Stomach (tissue), 9 donors: ENCODE results near the gene CTSH. TPM values are rescaled to one million over a fixed set of nuclear protein-coding genes. Genes with fewer than 3 reads are reported as not detected.
A peak's percentile ranks its signal among the peaks of the same experiment; 100 is the strongest.

Experiments used
- DNase-seq, 2 donors: peaks; one replicate each; pipeline versions ENCODE4 v3.0.0 to v3.0.0-alpha.2; 2013 to 2019
- H3K27ac ChIP-seq, 5 donors: fragments of 200-600 bp in 4 of 5; sonication (generic) in 4 of 5; one replicate each; pipeline ENCODE4 v1.5.1; 2013 to 2019; ENCODE audit warnings: mild to moderate bottlenecking in 1 of 5, moderate library complexity in 1 of 5
- H3K27me3 ChIP-seq, 3 donors: fragments of 200-600 bp; sonication (generic); one replicate each; pipeline ENCODE4 v1.5.1; 2017 to 2019; ENCODE audit warnings: mixed run types in 1 of 3
- H3K36me3 ChIP-seq, 4 donors: fragments of 200-600 bp; sonication (generic); 1 replicate in 3 of 4; 2 replicates in 1 of 4; pipeline ENCODE4 v1.5.1; 2016 to 2019
- H3K4me1 ChIP-seq, 4 donors: fragments of 200-600 bp; sonication (generic); one replicate each; pipeline ENCODE4 v1.5.1; 2016 to 2019
- H3K4me3 ChIP-seq, 4 donors: fragments of 200-600 bp; sonication (generic) in 3 of 4; one replicate each; pipeline ENCODE4 v1.5.1; 2016 to 2019; ENCODE audit warnings: mild to moderate bottlenecking in 1 of 4
- H3K9me3 ChIP-seq, 4 donors: fragments of 200-600 bp; sonication (generic); one replicate each; pipeline ENCODE4 v1.5.1; 2016 to 2019
- EP300 ChIP-seq: sonication (generic); formaldehyde crosslinking; IDR thresholded peaks from one replicate; pipeline ENCODE4 v1.6.1; 2017; ENCODE audit warnings: antibody characterized with exemption
- POLR2A ChIP-seq, 4 donors: fragments of 450-650 bp; IDR thresholded peaks; one replicate each; pipeline ENCODE4 v1.6.1; 2016; ENCODE audit warnings: antibody characterized with exemption in 4 of 4, control low read depth in 2 of 4, mild to moderate bottlenecking in 1 of 4, moderate library complexity in 1 of 4
- POLR2AphosphoS5 ChIP-seq, 3 donors: sonication (generic); formaldehyde crosslinking; IDR thresholded peaks; one replicate each; pipeline ENCODE4 v1.6.1; 2016; ENCODE audit warnings: antibody characterized with exemption in 3 of 3
- WGBS, 5 donors: extraction: QIAGEN DNeasy Blood & Tissue Kit in 3 of 5; methylation state at CpG; one replicate each; pipeline versions ENCODE4 v1.1.5 to v1.1.7; 2013 to 2018; 5-methylcytosine and 5-hydroxymethylcytosine counted together
- intact Hi-C: fragments of 100-400 bp; cut with DNase I; formaldehyde crosslinking; loops from one replicate; pipeline ENCODE4 v1.15.1; 2023; ENCODE audit warnings: low total_unique reads
- polyA plus RNA-seq, 3 donors: library from polyadenylated mRNA; stranded (reverse); fragments of 200-250 nt; gene quantifications; one replicate each; pipeline ENCODE4 v1.2.3, GENCODE V29; 2013
- total RNA-seq, 5 donors: library from RNA; depleted of rRNA; stranded (reverse); fragments of >200 nt; gene quantifications; one replicate each; pipeline versions ENCODE4 v1.1.0 to v1.2.3, GENCODE V29; 2014 to 2016
- TF ChIP-seq, protein P1 (sequence below), 7 experiments: fragments of 450-650 bp in 4 of 7; fragments of 200-600 bp in 3 of 7; sonication (generic) in 3 of 7; IDR thresholded peaks; one replicate each; pipeline ENCODE4 v1.5.1; 2016 to 2019; ENCODE audit warnings: antibody characterized with exemption in 7 of 7, control low read depth in 2 of 7, mild to moderate bottlenecking in 1 of 7
- donor health status: healthy with polysubstance abuse.
- donor health status: Bipolar disorder and iron deficiency.
- donor health status: healthy.

Gene CTSH
- total and polyA plus RNA-seq, 8 donors = 79.3 to 386 (median 187) TPM

DNA sequence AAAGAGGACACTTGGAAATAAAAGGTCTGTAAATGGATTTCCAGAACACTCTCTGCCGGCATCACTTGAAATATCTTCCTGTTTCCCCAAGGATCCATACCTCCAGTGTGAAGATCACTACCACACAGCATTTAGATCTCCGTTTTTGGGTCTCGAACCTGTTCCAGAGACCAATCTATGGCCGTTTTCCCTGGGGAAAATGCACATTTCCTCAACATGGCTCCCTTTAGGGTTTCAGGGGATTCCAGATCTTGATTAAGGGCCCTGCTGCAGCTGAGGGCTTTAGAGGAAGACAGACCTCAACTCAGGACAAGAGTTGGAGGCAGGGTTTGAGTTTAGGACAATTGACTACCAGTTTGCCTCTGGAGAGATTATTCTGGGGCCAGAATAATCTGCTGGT, 2.1 kb downstream of the CTSH start:
- peaks cover 0 to 54% (median 24%) of the 10 kb centered on the region in 4 donors for H3K4me1 ChIP-seq
- no peaks in the 10 kb centered on the region for H3K36me3 ChIP-seq
- intact Hi-C loops = no loop called here
- TF ChIP-seq POLR2AphosphoS5 (IDR thresholded peaks at IDR 0.05) = no peak
- no peak for TF ChIP-seq EP300
- H3K9me3 ChIP-seq = no peaks in the 10 kb centered on the region
- no peaks in the 10 kb centered on the region for H3K27me3 ChIP-seq
- H3K27ac ChIP-seq = peak overlapping the region in 3 of 5 donors; percentile 25 to 78 (median 40)
- H3K4me3 ChIP-seq = peak overlapping the region in 1 of 4 donors; percentile 67
- no peak for DNase-seq
- 75 to 85% (median 79%) methylated on average over 4 of the region's 4 CpGs for WGBS, 5 donors

DNA sequence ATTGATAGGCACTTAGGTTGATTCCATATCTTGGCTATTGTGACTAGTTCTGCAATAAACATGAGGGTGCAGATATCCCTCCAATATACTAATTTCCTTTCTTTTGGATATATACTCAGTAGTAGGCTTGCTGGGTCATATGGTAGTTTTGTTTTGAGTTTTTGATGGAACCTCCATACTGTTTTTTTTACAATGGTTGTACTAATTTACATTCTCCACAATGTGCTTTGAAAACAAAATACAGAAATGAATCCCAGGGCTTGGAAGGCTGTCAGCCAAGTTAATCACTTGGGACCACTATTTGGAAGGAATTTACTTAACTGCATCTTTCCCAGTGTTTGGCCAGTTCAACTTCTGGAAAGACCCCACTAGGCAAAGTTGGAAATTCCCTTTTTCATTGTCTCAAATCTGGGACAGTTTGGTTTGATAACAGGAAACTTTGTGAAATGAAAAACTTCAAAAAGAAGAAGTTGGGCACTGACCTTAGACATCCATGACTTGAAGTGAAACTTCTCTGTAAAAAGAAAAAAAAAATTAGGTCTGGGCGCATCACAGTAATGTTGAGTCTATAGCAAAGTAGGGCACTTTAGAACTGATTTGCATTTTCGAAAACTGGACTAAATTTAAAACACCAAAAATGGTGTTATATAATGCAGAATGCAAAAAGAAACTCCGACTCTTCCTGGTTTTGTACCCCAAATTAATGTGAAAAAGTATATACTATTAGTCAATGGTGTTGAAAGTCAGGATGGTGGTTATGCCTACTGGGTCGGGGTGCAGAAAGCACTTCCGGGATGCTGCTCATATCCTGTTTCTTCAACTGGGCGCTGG, 6.0 kb downstream of the CTSH start:
- no peak for TF ChIP-seq EP300
- TF ChIP-seq POLR2A (IDR thresholded peaks at IDR 0.05) = no peak
- TF ChIP-seq, protein P1, sequence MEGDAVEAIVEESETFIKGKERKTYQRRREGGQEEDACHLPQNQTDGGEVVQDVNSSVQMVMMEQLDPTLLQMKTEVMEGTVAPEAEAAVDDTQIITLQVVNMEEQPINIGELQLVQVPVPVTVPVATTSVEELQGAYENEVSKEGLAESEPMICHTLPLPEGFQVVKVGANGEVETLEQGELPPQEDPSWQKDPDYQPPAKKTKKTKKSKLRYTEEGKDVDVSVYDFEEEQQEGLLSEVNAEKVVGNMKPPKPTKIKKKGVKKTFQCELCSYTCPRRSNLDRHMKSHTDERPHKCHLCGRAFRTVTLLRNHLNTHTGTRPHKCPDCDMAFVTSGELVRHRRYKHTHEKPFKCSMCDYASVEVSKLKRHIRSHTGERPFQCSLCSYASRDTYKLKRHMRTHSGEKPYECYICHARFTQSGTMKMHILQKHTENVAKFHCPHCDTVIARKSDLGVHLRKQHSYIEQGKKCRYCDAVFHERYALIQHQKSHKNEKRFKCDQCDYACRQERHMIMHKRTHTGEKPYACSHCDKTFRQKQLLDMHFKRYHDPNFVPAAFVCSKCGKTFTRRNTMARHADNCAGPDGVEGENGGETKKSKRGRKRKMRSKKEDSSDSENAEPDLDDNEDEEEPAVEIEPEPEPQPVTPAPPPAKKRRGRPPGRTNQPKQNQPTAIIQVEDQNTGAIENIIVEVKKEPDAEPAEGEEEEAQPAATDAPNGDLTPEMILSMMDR (IDR thresholded peaks at IDR 0.05) = no peak
- no peak for TF ChIP-seq POLR2AphosphoS5 (IDR thresholded peaks at IDR 0.05)
- no peak overlapping the region for H3K4me3 ChIP-seq
- peak overlapping the region in 4 of 5 donors; percentile 49 to 83 (median 64) for H3K27ac ChIP-seq
- intact Hi-C loops = no loop called here
- no peak for DNase-seq
- H3K4me1 ChIP-seq = peaks cover 6 to 54% (median 15%) of the 10 kb centered on the region in 4 donors
- 66 to 75% (median 72%) methylated on average over 6 of the region's 6 CpGs for WGBS, 5 donors
- H3K9me3 ChIP-seq = no peaks in the 10 kb centered on the region
- H3K36me3 ChIP-seq = peaks cover 0 to 36% (median 35%) of the 10 kb centered on the region in 4 donors
- no peaks in the 10 kb centered on the region for H3K27me3 ChIP-seq

DNA sequence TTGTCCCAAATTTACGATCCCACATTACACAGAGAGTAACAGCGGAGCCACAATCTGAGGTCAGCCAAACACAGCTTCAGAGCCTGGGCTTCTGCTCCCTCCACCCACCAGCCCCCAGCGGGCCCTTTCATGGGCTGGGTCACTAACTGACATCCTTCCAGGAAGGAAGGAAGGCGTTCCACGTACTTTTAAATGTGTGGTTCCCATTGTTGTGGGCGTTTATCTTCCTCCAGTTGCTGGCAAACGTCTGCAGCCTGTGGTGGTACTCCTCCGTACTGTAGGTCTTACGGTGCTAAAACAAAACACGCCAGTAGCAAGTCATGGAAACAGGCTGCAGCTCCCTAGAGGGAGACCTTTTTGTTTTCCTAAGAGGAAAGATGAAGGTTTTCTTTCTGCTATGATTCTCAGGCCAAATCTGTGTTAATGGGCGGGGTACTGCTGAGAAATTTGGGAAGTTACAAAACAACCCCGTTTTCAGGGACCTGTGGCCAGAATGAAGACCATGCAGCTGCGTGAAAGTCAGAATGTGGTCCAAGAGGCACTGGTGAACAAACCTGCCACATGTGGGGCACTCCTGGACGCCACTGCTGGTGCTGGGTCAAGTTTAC, 7.6 kb downstream of the CTSH start:
- Histone ChIP-seq H3K27ac (peak overlapping the region in 4 of 5 donors; percentile 29 to 72 (median 36)), H3K9me3 (no peaks in the 10 kb centered on the region), H3K4me3 (no peak overlapping the region), H3K4me1 (peaks cover 10 to 52% (median 14%) of the 10 kb centered on the region in 4 donors), H3K27me3 (no peaks in the 10 kb centered on the region), H3K36me3 (peaks cover 0 to 53% (median 50%) of the 10 kb centered on the region in 4 donors)
- no peak for TF ChIP-seq POLR2A (IDR thresholded peaks at IDR 0.05)
- TF ChIP-seq EP300 = no peak
- TF ChIP-seq POLR2AphosphoS5 (IDR thresholded peaks at IDR 0.05) = no peak
- TF ChIP-seq, protein P1 (IDR thresholded peaks at IDR 0.05) = no peak
- peak in 1 of 2 donors; percentile 60 for DNase-seq
- WGBS, 5 donors = 57 to 70% (median 63%) methylated on average over 14 of the region's 14 CpGs
- intact Hi-C loops = no loop called here

DNA sequence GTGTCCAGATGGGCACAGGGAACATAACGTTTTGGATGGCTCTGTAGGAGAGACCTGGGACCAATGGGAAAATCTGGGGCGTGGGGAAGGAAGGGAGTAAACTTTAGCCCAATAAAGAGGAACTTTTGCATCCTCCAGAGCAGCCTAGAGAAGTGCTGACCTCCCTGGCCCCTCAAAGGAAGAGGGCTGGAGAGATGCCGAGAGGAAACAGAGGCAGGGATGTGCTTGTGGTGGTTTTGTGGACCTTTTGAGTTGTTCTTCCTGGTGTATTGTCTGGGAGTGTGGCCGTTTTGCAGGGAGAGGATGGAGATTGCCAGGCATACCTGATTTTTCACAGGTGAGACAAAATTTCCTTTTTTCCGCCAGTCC, 10.2 kb downstream of the CTSH start:
- Histone ChIP-seq H3K4me3 (no peak overlapping the region), H3K27ac (peak overlapping the region in 3 of 5 donors; percentile 1 to 22 (median 3)), H3K27me3 (no peaks in the 10 kb centered on the region), H3K4me1 (peaks cover 10 to 53% (median 20%) of the 10 kb centered on the region in 4 donors), H3K36me3 (peaks cover 6 to 75% (median 69%) of the 10 kb centered on the region in 4 donors), H3K9me3 (no peaks in the 10 kb centered on the region)
- 65 to 76% (median 69%) methylated on average over 5 of the region's 5 CpGs for WGBS, 5 donors
- TF ChIP-seq POLR2AphosphoS5 (IDR thresholded peaks at IDR 0.05) = no peak
- TF ChIP-seq, protein P1 (IDR thresholded peaks at IDR 0.05) = no peak
- TF ChIP-seq EP300 = no peak
- TF ChIP-seq POLR2A (IDR thresholded peaks at IDR 0.05) = no peak
- no peak for DNase-seq
- intact Hi-C loops = no loop called here
